ENCODE results near the gene PLOD2.

The PLOD2 gene

DNA sequence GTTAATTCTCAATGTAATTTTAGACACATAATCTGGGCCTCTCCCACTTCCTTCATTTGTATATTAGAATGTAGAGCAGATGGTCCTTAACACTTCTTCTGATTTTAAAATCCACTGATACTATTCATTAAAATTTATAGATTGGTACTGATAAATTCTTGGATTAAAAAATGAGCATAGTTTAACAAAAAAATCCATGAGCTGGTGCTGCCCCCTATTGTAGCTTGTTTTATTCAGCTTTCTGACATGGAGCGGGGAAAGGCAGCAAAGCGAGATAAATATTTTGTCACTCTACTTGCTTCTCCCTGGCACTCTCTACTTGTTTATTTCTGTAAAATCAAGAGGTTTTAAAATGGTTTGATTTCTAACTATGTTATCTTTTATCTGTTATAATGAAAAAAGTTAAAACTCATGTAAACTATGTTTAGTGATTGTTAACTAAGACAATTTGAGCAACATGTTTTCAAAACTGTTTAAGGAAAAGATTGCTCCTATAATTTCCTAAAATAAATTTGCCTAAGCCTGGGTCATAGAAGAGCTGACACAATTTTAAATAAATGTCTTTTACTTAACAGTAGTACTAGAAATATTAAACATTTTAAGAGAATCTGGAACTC, 26.5 kb upstream of the PLOD2 start:
- Histone ChIP-seq H3K9me3 (no peaks in the 10 kb centered on the region), H4K20me1 (no peaks in the 10 kb centered on the region), H3K4me2 (no peak overlapping the region), H3K9ac (no peak overlapping the region), H3K27ac (no peak overlapping the region), H3K36me3 (no peaks in the 10 kb centered on the region), H3K27me3 (no peaks in the 10 kb centered on the region), H3K4me3 (no peak overlapping the region), H3K4me1 (no peaks in the 10 kb centered on the region)
- TF ChIP-seq Cebpa-rat (IDR thresholded peaks at IDR 0.05): no peak

DNA sequence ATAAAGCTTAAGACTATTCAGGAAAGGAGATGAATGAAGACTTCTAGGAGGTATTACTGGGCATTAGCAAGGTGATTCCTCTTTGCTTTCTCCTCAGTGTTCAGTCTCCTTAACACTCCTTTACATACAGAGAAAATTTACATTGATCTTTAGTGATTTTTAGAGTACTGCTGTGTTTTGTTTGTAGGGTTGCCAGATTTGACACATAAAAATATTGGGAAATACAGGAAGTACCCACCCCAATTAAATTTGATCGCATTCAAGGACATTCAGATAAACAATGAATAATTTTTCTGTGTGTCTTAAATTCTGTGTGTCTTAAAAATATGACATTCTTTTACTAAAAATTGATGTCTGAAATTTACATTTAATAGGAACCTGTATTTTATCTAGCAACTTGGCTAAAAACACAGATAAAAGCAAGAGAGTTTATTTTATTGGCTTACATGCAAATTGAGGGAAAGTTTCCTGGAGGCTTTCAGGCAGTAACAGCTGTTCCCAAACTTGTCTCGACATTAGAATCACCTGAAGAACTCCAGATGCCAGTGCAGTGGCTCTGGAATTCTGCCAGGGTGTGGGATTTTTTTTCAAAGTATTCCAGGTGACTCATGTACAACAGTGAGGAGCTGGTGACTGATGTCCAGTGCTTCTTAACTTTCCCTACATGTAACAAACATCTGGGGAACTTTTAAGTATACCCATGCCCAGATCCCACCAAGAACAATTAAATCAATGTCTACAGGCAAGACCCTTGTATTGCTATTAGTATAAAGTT, 23.4 kb upstream of the PLOD2 start:
- no peaks in the 10 kb centered on the region for H3K36me3 ChIP-seq
- no peak overlapping the region for H3K4me2 ChIP-seq
- no peaks in the 10 kb centered on the region for H3K27me3 ChIP-seq
- H3K4me3 ChIP-seq: no peak overlapping the region
- H3K4me1 ChIP-seq: no peaks in the 10 kb centered on the region
- H4K20me1 ChIP-seq: no peaks in the 10 kb centered on the region
- no peak overlapping the region for H3K9ac ChIP-seq
- no peak for TF ChIP-seq Cebpa-rat (IDR thresholded peaks at IDR 0.05)
- H3K9me3 ChIP-seq: no peaks in the 10 kb centered on the region
- no peak overlapping the region for H3K27ac ChIP-seq

DNA sequence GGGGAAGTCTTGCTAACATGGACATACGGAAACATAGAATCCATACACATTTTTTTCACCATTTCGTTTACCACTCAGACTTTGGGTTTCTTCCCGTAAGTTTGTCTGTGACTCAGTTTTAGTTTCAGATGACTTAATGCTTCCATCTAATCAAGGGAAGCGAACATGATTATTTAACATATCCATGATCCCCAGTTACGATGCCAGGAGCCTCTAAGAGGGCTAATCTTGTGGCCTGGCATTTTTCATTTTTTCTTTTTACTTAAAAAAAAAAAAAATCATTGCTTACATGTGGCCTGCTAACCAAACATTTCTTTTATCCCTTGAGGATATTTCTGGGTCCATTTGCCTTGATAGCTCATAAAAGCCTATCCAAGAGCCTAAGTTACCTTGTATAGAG, 20.2 kb upstream of the PLOD2 start:
- H3K4me1 ChIP-seq: no peaks in the 10 kb centered on the region
- no peak overlapping the region for H3K4me2 ChIP-seq
- H3K9me3 ChIP-seq: no peaks in the 10 kb centered on the region
- no peak overlapping the region for H3K4me3 ChIP-seq
- TF ChIP-seq Cebpa-rat (IDR thresholded peaks at IDR 0.05): no peak
- H3K27me3 ChIP-seq: no peaks in the 10 kb centered on the region
- no peak overlapping the region for H3K27ac ChIP-seq
- H4K20me1 ChIP-seq: no peaks in the 10 kb centered on the region
- no peaks in the 10 kb centered on the region for H3K36me3 ChIP-seq
- no peak overlapping the region for H3K9ac ChIP-seq

- Histone ChIP-seq H3K9ac (no peak overlapping the region), H3K27ac (no peak overlapping the region), H3K9me3 (no peaks in the 10 kb centered on the region), H3K4me1 (no peaks in the 10 kb centered on the region), H3K27me3 (no peaks in the 10 kb centered on the region), H4K20me1 (no peaks in the 10 kb centered on the region), H3K36me3 (no peaks in the 10 kb centered on the region), H3K4me3 (no peak overlapping the region), H3K4me2 (no peak overlapping the region)
- no peak for TF ChIP-seq Cebpa-rat (IDR thresholded peaks at IDR 0.05)
These were observed 19.4 kb upstream of the PLOD2 start for GRCh38 chr3:146180376-146180775.

DNA sequence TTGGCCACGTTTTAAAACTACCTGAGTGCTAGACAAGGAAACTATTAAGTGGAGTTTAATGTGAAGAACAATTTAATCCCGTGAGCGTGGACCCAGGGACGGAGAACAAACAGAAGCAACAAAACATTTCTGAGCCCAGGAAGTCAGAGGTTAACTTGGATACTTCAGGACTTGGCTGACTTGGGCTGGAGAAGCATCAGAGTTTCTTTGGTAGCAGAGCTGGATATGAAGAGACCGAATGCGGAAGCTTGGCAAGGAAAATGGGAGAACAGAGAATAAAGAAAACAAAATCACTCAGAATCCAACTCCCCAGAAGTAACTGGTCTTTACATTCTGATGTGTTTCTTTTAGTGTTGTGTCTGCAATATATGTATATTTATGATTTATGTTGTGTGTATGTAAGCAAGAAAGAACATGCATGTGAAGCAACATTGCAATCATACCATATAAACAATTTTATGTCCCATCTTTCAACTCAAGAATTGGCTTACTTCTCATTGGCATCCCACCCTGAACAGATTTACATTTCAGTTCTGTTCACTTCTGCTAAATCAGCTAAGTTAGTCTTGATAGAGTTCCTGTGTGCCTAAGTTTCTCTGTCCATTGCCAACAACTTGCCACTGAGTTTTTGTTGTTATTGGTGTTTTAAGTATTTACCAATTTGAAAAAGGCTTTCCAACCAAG, 17.2 kb upstream of the PLOD2 start:
- Histone ChIP-seq H4K20me1 (no peaks in the 10 kb centered on the region), H3K9me3 (no peaks in the 10 kb centered on the region), H3K9ac (no peak overlapping the region), H3K27me3 (no peaks in the 10 kb centered on the region), H3K27ac (no peak overlapping the region), H3K36me3 (no peaks in the 10 kb centered on the region), H3K4me1 (no peaks in the 10 kb centered on the region), H3K4me3 (no peak overlapping the region), H3K4me2 (no peak overlapping the region)
- no peak for TF ChIP-seq Cebpa-rat (IDR thresholded peaks at IDR 0.05)

GRCh38 chr3:146177519-146177918, 16.5 kb upstream of the PLOD2 start:
- TF ChIP-seq Cebpa-rat (IDR thresholded peaks at IDR 0.05): no peak
- Histone ChIP-seq H4K20me1 (no peaks in the 10 kb centered on the region), H3K4me3 (no peak overlapping the region), H3K9ac (no peak overlapping the region), H3K9me3 (no peaks in the 10 kb centered on the region), H3K27me3 (no peaks in the 10 kb centered on the region), H3K4me2 (no peak overlapping the region), H3K27ac (no peak overlapping the region), H3K4me1 (no peaks in the 10 kb centered on the region), H3K36me3 (no peaks in the 10 kb centered on the region)

- H3K27me3 ChIP-seq: no peaks in the 10 kb centered on the region
- no peaks in the 10 kb centered on the region for H4K20me1 ChIP-seq
- no peak overlapping the region for H3K9ac ChIP-seq
- H3K9me3 ChIP-seq: no peaks in the 10 kb centered on the region
- no peaks in the 10 kb centered on the region for H3K4me1 ChIP-seq
- no peaks in the 10 kb centered on the region for H3K36me3 ChIP-seq
- H3K27ac ChIP-seq: no peak overlapping the region
- H3K4me3 ChIP-seq: no peak overlapping the region
- no peak for TF ChIP-seq Cebpa-rat (IDR thresholded peaks at IDR 0.05)
- H3K4me2 ChIP-seq: no peak overlapping the region
These were observed 16.1 kb upstream of the PLOD2 start for GRCh38 chr3:146177072-146177471.

DNA sequence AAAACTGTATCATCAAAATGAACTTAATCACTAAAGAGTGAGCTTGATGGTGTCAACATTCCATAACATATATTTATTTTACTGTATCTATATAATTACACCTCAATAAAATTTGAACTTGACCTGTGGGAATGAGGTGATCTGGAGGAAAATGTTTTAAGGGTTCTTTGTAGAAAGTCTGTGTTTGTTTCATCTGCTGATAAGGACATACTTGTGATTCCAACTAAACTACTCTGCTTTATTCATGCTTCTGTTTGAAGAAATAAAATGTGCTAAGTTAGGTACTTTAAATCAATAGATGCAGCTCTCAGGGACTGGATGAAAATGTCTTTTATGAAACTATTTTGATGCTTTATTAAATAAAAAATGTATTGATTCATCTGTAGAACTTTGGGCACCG, 11.6 kb upstream of the PLOD2 start:
- no peak for TF ChIP-seq Cebpa-rat (IDR thresholded peaks at IDR 0.05)
- Histone ChIP-seq H3K27ac (no peak overlapping the region), H3K9ac (no peak overlapping the region), H3K27me3 (no peaks in the 10 kb centered on the region), H3K36me3 (no peaks in the 10 kb centered on the region), H3K4me2 (no peak overlapping the region), H3K4me3 (no peak overlapping the region), H3K9me3 (no peaks in the 10 kb centered on the region), H3K4me1 (no peaks in the 10 kb centered on the region), H4K20me1 (no peaks in the 10 kb centered on the region)

- no peaks in the 10 kb centered on the region for H4K20me1 ChIP-seq
- H3K9me3 ChIP-seq: no peaks in the 10 kb centered on the region
- H3K36me3 ChIP-seq: no peaks in the 10 kb centered on the region
- H3K4me1 ChIP-seq: no peaks in the 10 kb centered on the region
- TF ChIP-seq Cebpa-rat (IDR thresholded peaks at IDR 0.05): no peak
- no peak overlapping the region for H3K27ac ChIP-seq
- no peak overlapping the region for H3K4me3 ChIP-seq
- no peak overlapping the region for H3K9ac ChIP-seq
- H3K4me2 ChIP-seq: no peak overlapping the region
- H3K27me3 ChIP-seq: no peaks in the 10 kb centered on the region
These were observed 9.6 kb upstream of the PLOD2 start for GRCh38 chr3:146170591-146170990.

- no peaks in the 10 kb centered on the region for H3K27me3 ChIP-seq
- no peak for TF ChIP-seq Cebpa-rat (IDR thresholded peaks at IDR 0.05)
- H4K20me1 ChIP-seq: no peaks in the 10 kb centered on the region
- no peaks in the 10 kb centered on the region for H3K36me3 ChIP-seq
- no peaks in the 10 kb centered on the region for H3K4me1 ChIP-seq
- H3K9me3 ChIP-seq: no peaks in the 10 kb centered on the region
- no peak overlapping the region for H3K4me2 ChIP-seq
- H3K9ac ChIP-seq: no peak overlapping the region
- no peak overlapping the region for H3K27ac ChIP-seq
- H3K4me3 ChIP-seq: no peak overlapping the region
These were observed 8.9 kb upstream of the PLOD2 start for GRCh38 chr3:146169891-146170290.
